Measurements from ENCODE around the gene CNGA2.

The CNGA2 gene

DNA sequence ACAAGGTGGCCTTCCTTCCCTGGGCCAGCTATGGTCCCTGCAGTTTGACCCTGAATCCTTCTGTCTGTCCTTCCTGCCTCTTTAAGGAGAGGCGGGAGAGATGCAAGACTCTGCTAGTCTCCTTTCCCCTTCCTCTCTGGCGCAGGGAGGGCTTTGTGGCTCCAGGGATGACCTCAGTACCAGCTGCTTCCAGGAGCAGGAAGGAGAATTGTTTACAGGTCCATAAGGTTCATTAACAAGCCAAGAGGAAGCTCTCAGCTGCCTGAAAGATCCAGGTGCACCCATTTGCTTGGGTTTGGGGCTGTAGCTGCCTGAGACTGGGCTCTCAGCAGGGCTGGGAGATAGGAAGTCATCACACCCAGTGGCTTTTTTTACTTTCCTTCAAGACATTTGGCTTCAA, 22.8 kb upstream of the CNGA2 start:
- DNase-seq (ENCODE audit: low read depth, low spot score), result no peak

DNA sequence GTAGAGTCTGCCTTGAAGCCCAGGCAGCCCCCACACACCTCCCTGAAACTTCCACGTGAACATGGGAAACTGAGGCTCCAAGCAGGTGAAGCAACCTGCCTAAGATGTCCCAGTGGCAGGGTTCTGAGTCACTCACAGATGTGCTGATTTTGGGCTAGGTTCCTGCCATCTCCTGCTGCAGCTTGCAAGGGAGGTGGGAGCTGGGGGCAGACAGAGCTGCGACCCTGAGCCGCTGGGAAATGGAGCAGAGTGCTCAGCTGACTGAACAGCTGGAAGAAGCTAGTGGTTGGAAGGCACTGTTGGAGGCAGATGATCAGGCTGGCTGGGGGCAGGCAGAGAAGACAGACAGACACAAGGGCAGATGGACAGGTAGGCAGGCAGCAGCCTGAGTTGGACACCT, 22.3 kb upstream of the CNGA2 start:
- DNase-seq (ENCODE audit: low read depth, low spot score), result no peak

DNA sequence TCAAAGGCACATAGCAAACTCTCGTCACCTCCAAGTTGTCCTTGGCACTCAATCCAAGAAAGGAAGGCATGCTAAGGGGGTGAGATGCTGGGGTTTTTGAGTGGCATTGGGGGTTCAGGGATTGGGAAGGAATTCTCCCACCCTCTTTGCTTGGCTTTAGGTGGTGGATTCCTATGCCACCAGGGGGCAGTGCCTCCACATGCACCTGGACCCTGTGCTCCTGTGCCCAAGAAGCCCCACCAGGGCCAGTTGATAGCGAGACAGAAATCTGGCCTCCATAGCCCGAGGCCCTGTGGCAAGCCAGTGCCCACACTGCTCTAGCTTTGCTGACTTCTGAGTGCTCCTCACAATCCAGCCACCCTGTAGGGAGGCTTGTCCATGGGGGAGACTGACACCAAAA, 20.7 kb upstream of the CNGA2 start:
- DNase-seq (ENCODE audit: low read depth, low spot score), result no peak

DNA sequence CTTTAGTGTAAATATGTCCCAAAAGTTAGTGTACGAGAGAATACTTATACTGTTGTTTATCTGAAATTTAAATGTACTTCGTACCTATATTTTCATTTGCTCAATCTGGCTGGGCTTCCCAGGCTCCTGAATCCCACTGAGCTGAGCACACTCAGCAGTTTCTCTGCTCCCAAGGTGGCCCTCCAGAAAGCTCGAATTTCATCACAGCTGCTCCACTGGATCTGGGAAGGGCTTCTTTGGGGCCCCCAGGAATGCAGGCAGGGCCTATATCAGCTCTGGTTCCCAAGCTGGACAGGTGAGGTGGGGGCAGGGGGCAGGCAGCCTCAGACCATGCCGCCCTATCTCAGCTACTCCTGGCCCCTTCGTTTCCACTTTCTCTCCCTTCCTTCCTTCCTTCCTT, 20.2 kb upstream of the CNGA2 start:
- DNase-seq (ENCODE audit: low read depth, low spot score), result no peak

DNA sequence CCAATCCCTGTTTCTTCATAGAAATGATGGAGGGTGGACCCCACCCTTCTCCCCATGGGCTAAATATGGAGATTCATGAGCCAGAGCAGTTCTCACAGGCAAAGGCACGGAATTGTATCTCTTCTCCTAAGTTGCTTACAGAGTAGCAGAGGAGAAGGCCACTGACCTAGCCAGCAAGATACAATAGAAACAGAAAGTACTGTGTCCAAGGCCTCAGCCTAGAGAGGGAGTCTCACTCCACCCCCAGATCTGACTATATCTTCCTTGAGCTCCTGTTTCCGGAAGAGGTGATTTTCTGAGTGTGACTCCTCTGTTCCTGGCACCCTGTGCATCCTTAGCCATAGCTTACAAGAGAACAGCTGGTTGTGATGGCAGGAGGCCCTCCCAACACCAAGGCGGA, 18.8 kb upstream of the CNGA2 start, which contains the start of gene FATE1:
TSS of gene FATE1 (plus strand) at position 284 of the 400 bp plus-strand sequence. CDS start at position 369, 85 bp downstream.
- DNase-seq (ENCODE audit: low read depth, low spot score), result no peak

DNA sequence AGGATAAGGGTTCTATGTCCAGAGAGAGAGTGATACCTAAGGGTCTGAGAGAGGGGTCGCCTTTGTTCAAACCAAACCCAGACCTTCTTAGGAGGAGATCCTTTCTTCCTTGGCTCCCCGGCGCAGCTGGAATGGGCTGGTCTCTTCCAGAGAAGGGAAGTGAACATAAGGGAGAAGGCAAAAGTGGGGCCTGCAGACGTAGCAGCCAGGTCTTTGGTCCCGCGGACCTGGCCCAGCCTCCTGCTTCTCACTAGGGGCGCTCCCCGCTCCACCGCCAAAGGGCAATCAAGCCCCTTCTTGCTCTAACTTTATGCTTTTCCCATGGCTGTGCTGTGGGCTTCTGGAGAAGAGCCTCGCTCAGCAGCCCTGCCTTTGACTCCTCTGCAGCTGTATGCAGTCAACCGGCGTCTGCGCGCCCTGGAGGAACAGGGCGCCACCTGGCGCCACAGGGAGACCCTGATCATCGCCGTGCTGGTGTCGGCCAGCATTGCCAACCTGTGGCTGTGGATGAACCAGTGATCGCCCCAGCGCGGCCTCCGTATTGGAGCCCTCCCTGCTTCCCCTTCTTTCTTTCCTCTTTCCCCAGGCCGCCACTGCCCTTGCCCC, 12.2 kb upstream of the CNGA2 start:
- DNase-seq (ENCODE audit: low read depth, low spot score), result no peak

DNA sequence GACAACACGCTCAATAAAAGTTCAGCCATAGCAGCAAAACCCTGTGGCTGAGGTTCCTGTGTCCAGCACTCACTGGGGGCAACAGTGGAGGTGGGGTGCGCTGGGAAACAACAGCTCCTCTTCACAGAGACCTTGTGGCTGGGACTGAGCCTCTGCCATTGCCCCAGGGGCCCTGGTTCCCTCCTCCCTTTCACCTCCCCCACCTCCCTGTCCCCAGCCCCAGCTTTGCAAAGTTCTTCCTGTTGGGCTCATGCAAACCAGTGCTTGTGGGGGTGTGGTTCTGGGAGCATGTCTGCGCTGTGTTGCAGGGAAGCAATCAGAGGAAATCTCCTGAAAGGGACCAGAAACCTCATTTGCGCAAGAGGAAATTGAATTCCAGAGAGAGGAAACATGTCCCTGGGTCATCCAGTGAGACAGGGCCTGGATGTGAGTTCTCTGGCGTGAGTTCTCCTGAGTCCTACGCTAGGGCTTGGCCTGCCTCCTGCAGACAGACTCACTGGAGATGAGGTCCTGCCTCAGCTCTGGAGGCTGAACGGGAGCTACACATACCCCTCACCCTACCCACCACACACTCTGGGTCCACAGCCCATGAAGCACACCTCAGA, 11.3 kb upstream of the CNGA2 start:
- no peak for DNase-seq (ENCODE audit: low read depth, low spot score)

DNA sequence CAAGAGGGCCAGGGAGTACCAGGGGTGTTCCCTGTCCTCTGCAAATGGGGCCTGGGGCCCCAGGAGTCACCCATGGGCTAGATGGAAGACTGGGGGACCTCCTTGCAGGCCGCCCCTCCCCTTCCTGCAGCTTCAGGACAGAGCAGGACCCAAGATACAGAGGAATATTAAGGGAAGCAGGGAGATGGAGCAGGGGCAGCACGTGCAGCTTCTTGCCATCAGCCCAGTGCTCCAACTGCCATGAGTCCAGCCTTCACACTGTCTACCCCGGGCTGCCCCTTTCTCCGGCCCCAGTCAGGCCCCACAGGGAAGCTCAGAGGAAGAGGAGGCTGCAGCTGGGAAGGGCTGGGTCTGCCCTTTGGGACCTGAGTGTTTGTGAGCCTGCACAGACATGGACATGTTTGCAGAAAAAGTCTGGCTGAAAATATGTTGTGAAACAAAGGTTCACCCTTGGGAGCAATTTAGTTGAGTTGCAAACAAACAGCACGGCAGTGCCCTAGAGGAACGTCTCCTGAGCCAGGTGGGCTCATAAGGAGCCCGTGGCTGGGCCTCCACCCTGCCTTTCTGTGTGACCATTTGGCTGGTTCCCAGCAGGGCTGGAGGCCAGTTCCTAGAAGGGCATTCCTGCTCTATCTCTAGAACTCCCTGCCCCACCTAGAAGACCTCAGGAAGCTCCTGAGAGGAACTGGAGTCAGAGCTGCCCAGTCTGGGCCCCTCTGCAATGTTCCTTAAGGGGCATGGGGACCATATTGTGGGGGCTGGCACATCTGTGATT, 9.8 kb upstream of the CNGA2 start:
- DNase-seq (ENCODE audit: low read depth, low spot score), result no peak

DNA sequence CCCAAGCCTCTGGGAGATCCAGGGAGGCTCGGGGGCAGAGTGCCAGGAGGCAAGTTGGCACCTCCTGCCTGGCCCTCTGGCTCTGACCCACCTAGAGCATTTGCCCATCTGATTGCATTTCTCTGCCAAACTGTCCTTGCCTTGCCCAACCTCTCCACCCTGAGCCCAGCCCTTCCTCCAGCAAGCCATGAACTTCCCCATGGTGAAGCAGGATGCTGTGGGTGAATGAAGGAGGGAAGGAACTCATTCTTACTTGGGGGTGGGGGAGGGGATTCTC, 9.3 kb upstream of the CNGA2 start:
- DNase-seq (ENCODE audit: low read depth, low spot score), result no peak

DNA sequence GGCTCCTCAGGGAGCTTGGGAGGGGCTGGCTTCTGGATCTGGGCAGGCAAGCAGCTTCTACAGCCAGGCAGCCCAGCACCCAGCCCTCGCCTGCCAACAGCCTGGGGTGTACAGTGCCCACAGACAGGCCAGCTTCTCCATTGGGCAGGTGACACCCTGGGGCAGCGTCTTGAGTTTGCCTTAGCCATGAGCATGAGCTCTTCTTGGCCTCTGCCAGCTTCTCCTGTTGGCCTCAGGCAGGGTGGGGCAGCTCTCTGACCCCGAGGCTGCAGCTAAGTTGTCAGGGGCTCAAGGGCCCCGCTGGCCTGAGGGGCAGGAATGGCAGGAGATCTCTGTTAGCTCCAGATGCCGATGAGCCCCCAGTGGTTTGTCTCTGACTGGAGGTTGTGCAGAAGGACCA, 7.8 kb upstream of the CNGA2 start:
- no peak for DNase-seq (ENCODE audit: low read depth, low spot score)

DNA sequence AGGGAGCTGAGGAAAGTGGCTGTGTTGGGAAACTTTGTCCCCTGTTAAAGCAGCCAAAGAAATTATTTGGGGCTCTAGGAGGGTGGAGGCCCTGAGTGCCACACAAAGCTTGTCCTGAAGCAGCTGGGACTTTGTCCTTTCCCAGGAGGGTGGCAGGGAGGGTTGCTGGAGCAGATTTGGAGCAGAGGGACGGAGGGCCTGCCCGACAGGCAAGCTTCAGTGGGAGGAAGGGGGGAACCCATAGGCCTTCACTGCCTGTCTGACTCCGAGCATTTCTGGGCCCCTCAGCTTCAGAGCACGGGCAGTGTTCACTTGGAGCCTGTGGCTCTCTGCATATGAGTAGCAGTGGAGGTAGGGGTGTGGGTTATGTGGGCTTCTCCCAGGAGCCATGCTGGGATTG, 7.2 kb upstream of the CNGA2 start:
- no peak for DNase-seq (ENCODE audit: low read depth, low spot score)

DNA sequence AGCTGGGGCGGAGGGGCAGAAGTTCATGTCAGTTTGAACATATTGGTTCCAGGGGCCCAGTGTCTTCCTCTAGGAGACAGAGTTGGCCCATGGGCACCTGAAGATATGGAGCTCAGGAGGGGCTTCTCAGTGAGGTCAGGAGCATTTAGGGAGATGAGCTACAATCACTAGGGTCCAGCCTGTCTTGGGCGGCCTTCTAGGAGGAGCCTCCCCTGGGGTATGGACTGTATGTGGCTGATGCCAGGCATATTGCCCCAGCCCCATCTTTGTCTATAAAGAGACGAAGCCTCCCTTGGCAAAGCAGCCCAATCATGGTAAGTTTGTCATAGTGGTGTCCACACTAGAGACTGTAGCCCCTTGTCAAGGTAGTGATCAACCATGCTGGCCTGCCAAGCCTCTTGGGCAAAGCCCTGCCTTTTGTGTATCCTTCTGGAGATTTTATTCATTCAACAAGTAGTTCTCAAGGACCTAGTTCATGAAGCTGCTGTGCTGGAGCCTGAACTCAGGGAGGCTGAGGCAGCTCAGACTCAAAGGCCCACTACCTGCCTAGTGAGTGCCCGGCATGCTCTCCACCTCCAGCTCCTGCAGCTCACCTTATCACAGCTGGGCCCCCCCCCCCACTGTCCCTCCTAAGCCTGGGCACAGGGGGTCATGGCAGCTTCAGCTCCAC, 5.4 kb upstream of the CNGA2 start:
- no peak for DNase-seq (ENCODE audit: low read depth, low spot score)

DNA sequence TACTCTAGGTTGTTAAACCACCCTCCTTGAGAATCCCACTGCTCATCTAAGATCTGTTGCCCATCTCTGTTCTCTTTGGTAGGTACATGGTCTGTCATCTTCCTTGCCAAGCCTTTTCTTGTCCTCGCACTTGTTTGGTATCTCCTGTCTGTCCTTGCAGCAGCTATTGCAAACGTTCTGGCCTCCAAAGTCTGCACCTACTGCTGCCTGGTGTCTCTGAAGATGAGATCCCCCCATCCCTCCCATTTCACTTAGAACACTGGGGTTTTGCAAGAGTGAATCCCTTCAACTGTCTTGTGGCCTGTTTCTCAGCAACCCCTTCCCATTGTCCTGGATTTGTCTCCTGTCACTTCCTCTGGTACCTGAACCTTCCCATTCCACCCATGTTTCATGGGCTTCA, 673 bp downstream of the CNGA2 start:
- no peak for DNase-seq (ENCODE audit: low read depth, low spot score)

DNA sequence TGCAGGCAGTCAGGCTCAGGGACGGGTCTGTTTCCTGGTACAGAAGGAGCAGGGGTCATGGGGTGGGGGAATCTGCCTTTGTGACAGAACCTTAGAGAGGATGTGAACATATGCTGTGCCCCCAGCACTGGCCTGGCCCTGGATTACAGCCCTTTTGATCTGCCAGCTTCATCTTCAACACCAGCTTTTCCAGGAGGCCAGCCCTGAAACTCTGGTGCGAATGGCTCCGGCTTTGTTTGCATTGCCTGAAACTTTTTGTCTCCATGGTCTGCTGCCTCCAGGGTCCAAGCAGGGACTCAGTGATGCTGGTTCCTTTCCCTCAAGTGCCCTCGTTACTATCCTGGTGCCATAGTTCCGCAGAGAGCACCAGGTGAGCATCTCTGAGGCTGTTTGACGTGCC, 2.1 kb downstream of the CNGA2 start:
- DNase-seq (ENCODE audit: low read depth, low spot score), result no peak

DNA sequence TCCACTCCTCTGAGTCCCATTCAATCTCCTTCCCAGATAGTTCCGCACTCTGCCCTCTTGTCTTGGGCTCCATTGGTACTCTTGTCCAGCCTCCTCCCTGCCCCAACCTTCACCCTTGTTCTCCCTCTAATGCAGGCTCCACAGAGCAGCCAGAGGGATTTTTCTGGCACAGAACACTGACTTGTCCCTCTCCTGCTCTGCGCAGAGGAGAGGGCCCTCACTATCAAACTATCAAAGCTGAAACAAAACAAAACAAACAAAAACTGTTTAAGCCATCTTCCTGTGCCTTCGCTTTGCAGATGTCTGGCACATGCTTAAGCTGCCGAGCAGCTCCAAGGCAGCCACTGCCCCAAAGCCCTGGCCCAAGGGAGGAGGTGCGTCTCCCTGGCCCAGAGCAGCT, 2.9 kb downstream of the CNGA2 start:
- DNase-seq (ENCODE audit: low read depth, low spot score), result no peak

DNA sequence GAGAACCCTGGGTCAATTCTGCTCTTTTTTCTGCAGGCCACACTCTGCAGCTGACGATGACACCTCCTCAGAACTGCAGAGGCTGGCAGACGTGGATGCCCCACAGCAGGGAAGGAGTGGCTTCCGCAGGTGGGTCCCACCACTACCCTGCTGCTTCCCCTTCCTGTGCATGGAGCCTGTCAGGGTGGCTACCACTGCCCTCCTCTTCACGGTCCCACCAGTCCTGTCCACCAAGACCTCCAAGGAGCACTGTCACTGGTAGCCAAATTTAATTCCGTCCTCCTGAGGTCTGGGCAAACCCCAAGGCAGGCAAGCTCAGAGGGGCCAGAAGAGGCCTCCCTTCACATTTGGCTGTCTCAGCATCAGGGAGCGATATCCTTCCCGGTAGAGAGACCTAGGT, 4.2 kb downstream of the CNGA2 start:
- no peak for DNase-seq (ENCODE audit: low read depth, low spot score)

DNA sequence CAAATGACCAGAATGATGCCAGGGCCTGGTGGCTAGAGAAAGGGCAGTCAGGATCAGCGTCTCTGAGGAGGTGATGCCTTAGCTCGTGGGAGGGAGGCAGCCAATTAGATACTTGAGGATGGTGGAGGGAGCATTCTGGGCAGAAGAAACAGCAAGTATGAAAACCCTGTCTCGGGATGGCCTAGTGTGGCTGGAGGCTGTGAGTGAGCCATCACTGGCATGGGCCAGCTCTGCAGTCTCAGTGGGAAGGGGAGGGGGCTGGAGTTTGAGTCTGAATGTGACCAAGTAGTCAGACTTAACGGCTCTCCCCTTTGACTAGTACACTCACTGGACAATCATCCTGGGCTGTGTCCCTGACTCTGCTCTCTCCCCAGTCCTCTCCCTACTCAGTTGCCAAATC, 7.1 kb downstream of the CNGA2 start:
- no peak for DNase-seq (ENCODE audit: low read depth, low spot score)

DNA sequence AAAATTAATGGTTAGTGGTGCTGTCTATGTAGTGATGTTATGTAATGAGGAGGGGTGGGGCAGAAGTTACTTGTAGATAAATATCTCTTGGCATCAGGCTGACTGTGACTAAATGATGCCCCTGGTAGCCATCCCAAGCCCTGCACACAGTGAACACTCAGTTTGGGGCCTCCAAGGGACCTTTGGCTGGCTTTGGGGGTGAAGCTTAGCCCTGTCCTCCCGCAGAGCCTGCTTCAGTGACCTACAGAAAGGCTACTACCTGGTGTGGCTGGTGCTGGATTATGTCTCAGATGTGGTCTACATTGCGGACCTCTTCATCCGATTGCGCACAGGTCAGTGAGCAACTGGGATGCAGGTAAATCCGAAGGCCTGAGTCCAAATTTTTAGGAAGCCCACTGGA, 7.8 kb downstream of the CNGA2 start:
- no peak for DNase-seq (ENCODE audit: low read depth, low spot score)

DNA sequence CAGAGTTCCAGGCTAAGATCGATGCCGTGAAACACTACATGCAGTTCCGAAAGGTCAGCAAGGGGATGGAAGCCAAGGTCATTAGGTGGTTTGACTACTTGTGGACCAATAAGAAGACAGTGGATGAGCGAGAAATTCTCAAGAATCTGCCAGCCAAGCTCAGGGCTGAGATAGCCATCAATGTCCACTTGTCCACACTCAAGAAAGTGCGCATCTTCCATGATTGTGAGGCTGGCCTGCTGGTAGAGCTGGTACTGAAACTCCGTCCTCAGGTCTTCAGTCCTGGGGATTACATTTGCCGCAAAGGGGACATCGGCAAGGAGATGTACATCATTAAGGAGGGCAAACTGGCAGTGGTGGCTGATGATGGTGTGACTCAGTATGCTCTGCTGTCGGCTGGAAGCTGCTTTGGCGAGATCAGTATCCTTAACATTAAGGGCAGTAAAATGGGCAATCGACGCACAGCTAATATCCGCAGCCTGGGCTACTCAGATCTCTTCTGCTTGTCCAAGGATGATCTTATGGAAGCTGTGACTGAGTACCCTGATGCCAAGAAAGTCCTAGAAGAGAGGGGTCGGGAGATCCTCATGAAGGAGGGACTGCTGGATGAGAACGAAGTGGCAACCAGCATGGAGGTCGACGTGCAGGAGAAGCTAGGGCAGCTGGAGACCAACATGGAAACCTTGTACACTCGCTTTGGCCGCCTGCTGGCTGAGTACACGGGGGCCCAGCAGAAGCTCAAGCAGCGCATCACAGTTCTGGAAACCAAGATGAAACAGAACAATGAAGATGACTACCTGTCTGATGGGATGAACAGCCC, 9.3 kb downstream of the CNGA2 start:
- no peak for DNase-seq (ENCODE audit: low read depth, low spot score)

DNA sequence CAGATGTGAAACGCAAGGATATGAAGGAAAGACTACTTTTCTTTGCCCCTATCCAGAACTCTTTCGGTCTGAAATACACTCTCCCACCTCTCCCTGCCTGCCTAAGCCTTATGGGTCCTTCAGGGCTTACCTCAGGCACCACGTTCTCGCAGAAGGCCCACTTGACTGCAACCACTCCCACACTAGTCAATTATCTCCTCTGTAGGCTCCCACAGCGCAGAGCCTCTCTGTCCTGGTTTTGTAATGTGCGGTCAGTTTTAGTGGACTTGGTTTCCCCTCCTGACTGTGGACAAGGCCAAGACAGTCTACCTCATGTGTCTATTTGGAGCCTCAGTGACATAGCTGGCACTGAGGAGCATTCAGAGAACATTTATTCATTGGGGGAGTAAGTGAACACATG, 11.1 kb downstream of the CNGA2 start:
- no peak for DNase-seq (ENCODE audit: low read depth, low spot score)

DNA sequence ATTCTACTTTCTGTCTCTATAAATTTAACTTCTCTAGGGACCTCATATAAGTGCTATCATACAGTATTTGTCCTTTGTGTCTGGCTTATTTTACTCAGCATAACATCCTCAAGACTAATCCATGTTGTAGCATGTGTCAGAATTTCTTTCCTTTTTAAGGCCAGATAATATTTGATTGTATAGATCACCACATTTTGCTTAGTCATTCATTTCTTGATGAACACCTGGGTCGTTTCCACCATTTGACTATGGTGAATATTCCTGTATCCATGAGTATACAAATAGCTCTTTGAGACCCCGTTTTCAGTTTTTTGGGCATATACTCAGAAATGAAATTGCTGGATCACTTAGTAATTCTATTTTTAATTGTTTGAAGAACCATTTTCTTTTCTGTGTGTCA, 12.0 kb downstream of the CNGA2 start:
- DNase-seq (ENCODE audit: low read depth, low spot score), result no peak

DNA sequence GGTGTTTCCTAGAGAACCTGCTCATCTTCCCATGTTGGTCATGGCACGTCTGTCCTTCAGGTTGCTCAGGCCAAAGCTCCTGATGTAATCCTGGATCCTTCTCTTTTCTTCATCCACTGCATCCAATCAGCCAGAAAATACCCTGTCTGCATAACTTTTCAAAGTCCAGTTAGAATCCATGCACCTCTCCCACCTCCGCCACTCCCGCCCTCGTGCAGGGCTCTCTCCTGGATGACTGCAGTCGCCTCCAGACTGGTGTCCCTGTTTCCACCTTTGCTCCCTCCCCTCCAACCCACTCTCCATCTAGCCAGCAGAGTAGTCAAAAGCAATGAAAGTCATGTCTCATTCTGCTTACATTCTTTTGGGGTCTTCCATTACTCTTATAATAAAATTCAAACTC, 16.0 kb downstream of the CNGA2 start:
- no peak for DNase-seq (ENCODE audit: low read depth, low spot score)

Measured in activated CD4-positive, CD25-positive, alpha-beta regulatory T cell treated with anti-CD3 and anti-CD28 coated beads, Interleukin-2, amount 50 U/mL, for 16 hours (primary cell).